GM19372 (cell line): ENCODE measurements around the gene RAD51B.
"Not testable (repeated sequence)": the region's sequence is repeated elsewhere in the genome, so short reads cannot be mapped to it uniquely, and the experiment has no call there.

ENCODE experiments used
- ATAC-seq: cut with Tn5 transposase; IDR thresholded peaks from one replicate; pipeline ENCODE4 v1.9.1; 2021; ENCODE audit warnings: mild to moderate bottlenecking, low read depth, moderate library complexity; ENCODE audit not compliant: unreplicated experiment

The RAD51B gene

DNA sequence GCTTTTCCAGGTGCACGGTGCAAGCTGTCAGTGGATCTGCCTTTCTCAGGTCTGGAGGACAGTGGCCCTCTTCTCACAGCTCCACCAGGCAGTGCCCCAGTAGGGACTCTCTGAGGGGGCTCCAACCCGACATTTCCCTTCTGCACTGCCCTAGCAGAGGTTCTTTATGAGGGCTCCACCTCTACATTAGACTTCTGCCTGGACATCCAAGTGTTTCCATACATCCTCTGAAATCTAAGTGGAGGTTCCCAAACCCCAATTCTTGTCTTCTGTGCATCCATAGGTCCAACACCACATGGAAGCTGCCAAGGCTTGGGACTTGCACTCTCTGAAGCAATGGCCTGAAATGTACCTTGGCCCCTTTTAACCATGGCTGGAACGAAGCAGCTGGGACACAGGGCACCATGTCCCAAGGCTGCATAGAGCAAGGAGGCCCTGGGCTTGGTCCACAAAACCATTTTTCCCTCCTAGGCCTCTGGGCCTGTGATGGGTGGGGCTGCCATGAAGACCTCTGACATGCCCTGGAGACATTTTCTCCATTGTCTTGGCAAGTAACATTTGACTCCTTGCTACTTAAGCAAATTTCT is 282.2 kb downstream of the RAD51B start:
- ATAC-seq = not testable (repeated sequence)

GRCh38 chr14:68103853-68104252 is 284.3 kb downstream of the RAD51B start:
- ATAC-seq = no peak

GRCh38 chr14:68104518-68104917 is 284.9 kb downstream of the RAD51B start:
- ATAC-seq = no peak

DNA sequence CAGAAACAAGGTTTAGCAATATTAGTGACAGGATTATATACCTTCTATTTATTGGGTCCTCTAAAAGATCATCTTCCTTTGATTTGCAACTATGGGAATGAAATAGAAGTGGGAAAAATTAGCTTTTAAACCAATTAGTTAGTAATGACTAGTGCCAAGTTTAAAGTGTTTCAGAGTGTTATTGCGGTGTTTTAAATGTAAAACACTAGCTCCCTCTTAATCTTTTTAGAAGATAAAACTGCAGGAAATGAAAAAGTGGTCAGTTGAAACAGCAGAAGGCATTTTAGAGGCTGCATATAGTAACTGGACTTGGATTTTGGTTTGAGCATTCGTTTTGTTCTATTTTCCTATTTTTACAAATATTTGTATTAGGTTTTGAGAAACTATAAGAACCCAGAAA is 286.2 kb downstream of the RAD51B start:
- ATAC-seq = no peak

DNA sequence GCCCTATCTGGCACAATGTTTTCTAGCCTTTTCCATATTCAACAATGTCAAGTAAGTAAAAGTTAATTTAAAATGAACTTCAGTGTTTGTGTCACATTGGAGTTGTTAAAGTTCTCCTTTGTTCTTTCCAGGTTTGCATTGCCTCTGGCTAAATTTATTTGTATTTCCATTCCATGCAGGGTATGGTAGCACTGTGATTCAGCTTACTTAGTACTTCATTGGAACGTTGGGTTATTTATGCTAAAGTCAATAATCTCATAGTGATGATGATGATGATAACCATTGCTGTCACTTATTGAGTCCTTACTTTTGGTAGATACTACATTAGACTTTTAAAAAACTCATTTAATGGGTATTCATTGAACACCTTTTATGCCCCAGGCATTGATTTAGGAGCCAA is 286.9 kb downstream of the RAD51B start:
- ATAC-seq = no peak

DNA sequence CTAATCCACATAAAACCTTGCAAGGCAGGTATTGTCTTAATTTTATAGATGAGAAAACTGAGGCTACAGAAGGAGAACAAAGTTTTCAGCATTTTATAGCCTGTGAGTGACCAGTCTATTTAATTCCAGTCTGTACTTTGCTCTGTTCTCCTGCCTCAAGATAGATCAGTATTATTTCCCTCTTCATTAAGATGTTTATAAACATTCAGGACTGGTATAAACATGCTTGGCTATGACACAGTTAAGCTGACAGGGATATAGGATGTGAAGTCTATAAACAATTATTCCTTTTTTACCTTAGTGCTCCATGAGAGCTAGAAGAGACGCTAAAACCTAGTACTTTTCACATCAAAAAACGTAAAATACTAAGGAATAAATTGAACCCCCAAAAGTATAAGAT is 287.3 kb downstream of the RAD51B start:
- ATAC-seq = no peak

GRCh38 chr14:68109132-68109900 is 289.7 kb downstream of the RAD51B start:
- ATAC-seq = no peak

DNA sequence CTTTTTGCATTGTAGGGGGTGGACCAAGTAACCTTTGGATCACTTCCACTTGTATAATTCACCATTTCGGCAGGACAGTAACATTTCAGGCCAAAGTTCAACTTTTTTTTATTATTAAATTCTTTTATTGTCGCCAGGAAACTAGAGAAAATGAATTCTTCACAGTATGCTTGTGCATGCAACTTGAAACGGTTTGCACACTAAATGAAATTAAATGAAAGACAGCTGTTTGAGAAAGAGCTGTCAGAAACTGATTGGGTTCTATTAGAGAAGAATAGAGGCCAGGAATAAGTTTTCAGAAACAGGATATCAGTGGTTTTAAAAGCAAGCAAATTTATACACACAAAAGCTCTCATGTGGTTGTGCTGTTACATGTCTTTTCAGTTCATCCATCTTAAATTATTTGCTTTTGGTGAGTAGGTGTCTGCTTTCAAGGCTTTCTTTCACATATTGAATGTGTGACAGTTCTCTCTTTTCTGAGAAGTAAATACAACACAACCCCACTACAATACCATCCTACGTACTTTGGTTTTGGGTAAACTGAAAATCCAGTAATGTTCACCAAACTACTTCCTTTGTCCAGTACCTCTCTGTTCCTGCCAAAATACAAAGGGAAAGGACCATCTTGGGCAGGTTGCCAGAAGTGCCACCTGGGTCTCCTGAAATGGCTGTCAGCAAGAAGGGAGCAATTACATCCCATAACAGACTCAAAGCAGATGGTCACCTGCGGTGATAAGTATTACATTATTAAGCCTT is 291.7 kb downstream of the RAD51B start:
- ATAC-seq = no peak

DNA sequence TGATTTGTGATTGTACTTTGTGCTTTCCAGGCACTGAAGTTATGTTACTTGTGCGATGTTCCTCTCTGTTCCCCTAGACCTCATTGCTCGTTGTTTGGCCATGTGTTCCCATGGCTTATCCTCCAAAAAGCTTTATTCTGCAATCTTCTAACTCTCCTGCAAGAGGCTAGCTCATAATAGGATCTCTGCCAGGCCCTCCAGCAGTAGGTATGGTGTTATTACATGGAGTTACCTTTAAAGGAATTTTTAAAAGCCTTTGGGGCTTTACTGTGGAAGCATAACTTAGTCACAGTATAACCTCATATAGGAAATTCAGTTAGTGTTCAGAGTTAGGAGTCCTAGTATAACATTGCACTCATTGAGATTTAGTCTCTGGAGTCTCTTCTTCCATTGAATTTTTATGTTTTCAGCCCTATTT is 292.3 kb downstream of the RAD51B start:
- ATAC-seq = no peak

- ATAC-seq = no peak
These were observed 292.9 kb downstream of the RAD51B start for GRCh38 chr14:68112442-68112841.

- no peak for ATAC-seq
These were observed 293.9 kb downstream of the RAD51B start for GRCh38 chr14:68113343-68113930.

DNA sequence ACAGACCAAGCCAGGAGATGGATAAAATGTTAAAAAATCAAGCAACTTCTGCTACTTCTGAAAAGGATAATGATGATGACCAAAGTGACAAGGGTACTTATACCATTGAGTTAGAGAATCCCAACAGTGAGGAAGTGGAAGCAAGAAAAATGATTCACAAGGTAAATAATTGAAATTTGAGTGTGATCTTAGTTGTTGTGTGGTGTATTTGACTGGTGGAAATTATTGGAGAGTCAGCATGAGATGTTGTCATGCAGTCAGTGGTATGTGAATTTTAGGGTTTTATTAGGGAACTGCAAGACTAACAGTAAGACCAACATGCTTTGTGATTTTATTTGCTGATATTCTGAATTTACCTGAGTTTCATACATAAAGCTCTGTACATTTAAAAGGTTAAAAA is 296.4 kb downstream of the RAD51B start:
- ATAC-seq = not testable (repeated sequence)

DNA sequence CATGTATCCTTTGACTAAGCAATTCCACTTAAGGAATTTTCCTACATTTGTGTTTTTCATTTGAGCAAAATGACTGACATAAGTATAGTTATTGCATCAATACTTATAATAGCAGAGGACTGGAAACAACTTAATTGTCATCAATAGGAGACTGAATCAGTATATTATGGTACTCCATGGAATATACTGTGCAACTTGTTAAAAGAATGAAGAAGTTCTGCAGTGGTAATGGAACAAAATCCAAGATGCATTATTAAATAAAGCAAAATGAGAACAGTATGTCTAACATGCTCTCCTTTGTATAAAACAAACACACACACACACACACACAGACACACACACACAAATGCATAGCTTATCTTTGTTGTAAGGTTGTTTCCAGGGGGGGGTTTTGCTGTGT is 303.1 kb downstream of the RAD51B start:
- no peak for ATAC-seq

GRCh38 chr14:68124050-68124449 is 304.5 kb downstream of the RAD51B start:
- ATAC-seq = no peak

DNA sequence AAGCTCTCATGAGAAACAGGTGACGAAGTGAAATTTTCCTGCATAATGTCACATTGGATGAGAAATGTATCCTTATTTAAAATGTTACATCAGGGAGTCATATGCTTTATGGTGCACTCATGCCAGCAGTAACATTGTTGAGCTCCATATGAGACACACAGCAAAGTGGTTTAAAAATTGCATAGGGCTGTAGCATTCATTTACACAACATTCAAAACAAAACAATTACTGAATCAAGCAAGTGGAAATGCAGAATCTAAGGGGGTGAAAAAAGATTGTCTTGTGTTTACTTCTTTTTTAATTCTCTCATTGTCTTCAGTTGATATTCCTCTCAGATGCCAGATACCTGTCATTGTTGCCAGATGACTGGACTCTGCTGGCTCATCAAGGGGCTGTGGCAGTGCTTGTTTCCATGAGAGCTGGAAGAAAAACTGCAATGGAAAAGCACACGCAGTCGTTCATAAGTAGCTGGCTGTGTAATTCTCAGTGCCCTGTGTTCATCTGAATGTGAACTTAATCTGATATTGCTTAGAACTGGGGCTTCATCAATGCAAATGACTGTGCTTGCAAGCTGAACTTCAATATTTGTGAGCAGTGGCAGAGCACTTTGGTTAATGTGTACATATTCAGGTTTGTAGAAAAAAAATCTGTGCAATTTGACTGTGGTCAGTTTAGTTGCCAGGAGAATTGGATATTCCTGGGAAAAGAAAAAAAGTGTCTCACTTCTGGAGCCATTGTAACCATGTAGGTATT is 305.6 kb downstream of the RAD51B start:
- no peak for ATAC-seq

GRCh38 chr14:68127166-68127565 is 307.6 kb downstream of the RAD51B start:
- no peak for ATAC-seq

- ATAC-seq = no peak
These were observed 312.3 kb downstream of the RAD51B start for GRCh38 chr14:68131907-68132306.

DNA sequence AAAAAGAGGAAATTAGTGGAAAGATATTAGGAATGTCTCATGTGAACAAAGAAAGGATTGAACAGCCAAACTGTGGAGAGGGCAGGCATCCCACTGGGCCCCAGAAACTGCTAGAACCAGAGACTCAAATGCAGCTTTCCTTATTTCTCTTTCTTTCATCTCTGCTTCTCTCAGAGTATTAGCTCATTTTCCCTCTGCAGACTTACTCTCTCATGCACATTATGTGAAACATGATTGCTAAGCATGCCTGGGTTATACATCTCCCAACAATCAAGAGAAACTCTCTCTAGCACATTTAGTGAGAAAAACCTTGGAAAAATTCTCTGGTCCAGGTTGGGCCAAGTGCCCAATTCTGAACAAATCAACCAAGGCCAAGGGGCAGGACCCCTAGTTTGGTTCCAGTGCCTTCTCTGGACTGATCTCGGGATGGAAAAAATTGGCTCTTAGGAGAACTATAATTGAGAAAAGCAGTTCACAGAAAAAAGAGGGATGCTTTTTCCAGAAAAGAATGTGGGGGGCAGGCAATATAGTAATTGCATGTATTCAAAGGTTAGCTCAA is 313.1 kb downstream of the RAD51B start:
- no peak for ATAC-seq

- no peak for ATAC-seq
These were observed 314.3 kb downstream of the RAD51B start for GRCh38 chr14:68133856-68134255.

GRCh38 chr14:68135028-68135427 is 315.4 kb downstream of the RAD51B start:
- ATAC-seq = no peak
